RWPE2 (cell line): ENCODE results near the gene PRPF18.

ENCODE experiments used
- ATAC-seq: fragments of 200-7000 bp; cut with Tn5 transposase; 3 replicates; pipeline ENCODE4 v1.9.1; 2021; ENCODE audit warnings: low read depth
- DNase-seq: peaks from one replicate; pipeline ENCODE4 v3.0.0-alpha.2; 2020; ENCODE audit warnings: low spot score
- H3K27ac ChIP-seq: fragments of 450-650 bp; 2 replicates; pipeline ENCODE4 v1.5.1; 2017; ENCODE audit warnings: mild to moderate bottlenecking; ENCODE audit not compliant: poor library complexity, severe bottlenecking
- H3K27me3 ChIP-seq: fragments of 250-450 bp; sonication (Bioruptor Pico); 2 replicates; pipeline ENCODE4 v1.5.1; 2021; ENCODE audit warnings: mild to moderate bottlenecking, moderate library complexity; ENCODE audit not compliant: insufficient read depth, poor library complexity, severe bottlenecking
- H3K36me3 ChIP-seq: fragments of 250-450 bp; sonication (Bioruptor Pico); 2 replicates; pipeline ENCODE4 v1.5.1; 2020; ENCODE audit warnings: low read depth, mild to moderate bottlenecking, moderate library complexity
- H3K4me1 ChIP-seq: fragments of 250-450 bp; sonication (Bioruptor Pico); 2 replicates; pipeline ENCODE4 v1.5.1; 2021; ENCODE audit warnings: mild to moderate bottlenecking, moderate library complexity; ENCODE audit not compliant: insufficient read depth, poor library complexity, severe bottlenecking
- H3K4me3 ChIP-seq: fragments of 250-450 bp; sonication (Bioruptor Pico); 2 replicates; pipeline ENCODE4 v1.5.1; 2021; ENCODE audit warnings: mild to moderate bottlenecking, moderate library complexity; ENCODE audit not compliant: severe bottlenecking
- H3K9me3 ChIP-seq: fragments of 250-450 bp; sonication (Bioruptor Pico); 2 replicates; pipeline ENCODE4 v1.5.1; 2021; ENCODE audit warnings: mild to moderate bottlenecking, moderate library complexity; ENCODE audit not compliant: severe bottlenecking
- TF ChIP-seq, protein P1 (sequence below): fragments of 450-650 bp; IDR thresholded peaks from one replicate; pipeline ENCODE4 v1.5.1; 2017; ENCODE audit warnings: mild to moderate bottlenecking, moderate library complexity; ENCODE audit not compliant: poor library complexity, severe bottlenecking

PRPF18 gene

DNA sequence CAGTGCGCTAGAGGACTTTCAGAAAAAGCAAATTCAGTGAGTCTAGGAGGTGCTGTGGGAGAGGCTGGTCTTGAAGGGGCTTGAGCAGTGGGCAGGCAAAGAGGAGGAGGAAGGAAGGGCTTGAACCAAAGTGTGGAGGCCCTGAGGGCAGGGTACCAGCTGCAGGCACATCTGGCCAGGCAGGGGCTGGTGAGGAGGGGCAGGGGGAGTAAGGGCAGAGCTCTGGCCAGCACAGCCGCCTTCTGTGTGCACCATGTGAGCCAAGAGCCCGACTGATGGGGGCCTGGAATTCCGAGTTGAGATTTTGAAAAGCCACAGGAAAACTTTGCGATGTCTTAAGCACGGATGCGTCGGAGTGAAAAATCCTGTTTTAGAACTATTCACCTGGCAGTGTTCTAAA is 74.5 kb downstream of the PRPF18 start:
- DNase-seq: no peak
- peaks cover 12% of the 10 kb centered on the region for H3K4me1 ChIP-seq
- H3K4me3 ChIP-seq: no peak overlapping the region
- H3K9me3 ChIP-seq: no peaks in the 10 kb centered on the region
- peak overlapping the region; percentile 51 for H3K27ac ChIP-seq
- no peaks in the 10 kb centered on the region for H3K27me3 ChIP-seq
- TF ChIP-seq, protein P1, sequence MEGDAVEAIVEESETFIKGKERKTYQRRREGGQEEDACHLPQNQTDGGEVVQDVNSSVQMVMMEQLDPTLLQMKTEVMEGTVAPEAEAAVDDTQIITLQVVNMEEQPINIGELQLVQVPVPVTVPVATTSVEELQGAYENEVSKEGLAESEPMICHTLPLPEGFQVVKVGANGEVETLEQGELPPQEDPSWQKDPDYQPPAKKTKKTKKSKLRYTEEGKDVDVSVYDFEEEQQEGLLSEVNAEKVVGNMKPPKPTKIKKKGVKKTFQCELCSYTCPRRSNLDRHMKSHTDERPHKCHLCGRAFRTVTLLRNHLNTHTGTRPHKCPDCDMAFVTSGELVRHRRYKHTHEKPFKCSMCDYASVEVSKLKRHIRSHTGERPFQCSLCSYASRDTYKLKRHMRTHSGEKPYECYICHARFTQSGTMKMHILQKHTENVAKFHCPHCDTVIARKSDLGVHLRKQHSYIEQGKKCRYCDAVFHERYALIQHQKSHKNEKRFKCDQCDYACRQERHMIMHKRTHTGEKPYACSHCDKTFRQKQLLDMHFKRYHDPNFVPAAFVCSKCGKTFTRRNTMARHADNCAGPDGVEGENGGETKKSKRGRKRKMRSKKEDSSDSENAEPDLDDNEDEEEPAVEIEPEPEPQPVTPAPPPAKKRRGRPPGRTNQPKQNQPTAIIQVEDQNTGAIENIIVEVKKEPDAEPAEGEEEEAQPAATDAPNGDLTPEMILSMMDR: no peak
- peaks cover 11% of the 10 kb centered on the region; the same call in 1 of the 2 replicates for H3K36me3 ChIP-seq
- no peak for ATAC-seq

DNA sequence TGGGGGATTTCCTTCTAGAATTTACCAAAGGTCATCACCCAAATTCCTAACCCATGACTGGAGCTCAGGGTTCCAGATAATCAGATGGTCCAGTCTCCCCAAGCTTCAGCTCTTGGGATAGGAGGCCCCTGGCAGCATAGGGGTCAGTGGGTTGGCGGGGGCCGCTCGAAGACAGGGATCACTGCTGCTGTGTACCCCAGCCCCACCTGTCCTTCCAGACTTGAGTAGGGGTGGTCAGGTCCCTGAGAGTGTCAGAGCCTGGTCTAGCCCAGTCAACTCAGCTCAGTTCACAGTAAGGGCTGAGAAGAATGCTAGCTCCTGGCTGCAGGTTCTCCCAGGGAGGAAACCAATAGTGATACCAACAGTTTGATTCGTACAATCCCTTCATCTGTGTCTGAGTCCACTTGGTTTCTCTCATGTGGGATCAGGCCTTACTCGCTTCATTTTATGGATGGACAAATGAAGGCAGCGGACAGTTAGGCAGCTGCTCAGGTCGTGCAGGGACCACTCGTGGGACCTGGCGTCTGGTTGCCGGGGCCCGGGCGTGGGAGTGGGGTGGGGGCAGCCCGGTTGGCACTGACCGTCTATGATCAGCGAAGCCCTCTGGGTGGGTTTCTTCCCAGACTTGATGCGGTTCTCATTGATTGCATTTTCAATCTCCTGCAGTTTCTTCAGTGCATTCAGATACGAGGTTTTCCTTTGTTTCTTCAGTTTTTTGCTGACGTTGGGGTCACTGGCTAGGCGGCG is 78.9 kb downstream of the PRPF18 start:
- TF ChIP-seq, protein P1: no peak
- H3K27ac ChIP-seq: no peak overlapping the region
- H3K4me3 ChIP-seq: no peak overlapping the region
- peaks cover 4% of the 10 kb centered on the region for H3K4me1 ChIP-seq
- ATAC-seq: no peak
- no peak for DNase-seq
- H3K36me3 ChIP-seq: peaks cover 8% of the 10 kb centered on the region; the same call in 1 of the 2 replicates
- no peaks in the 10 kb centered on the region for H3K27me3 ChIP-seq
- H3K9me3 ChIP-seq: no peaks in the 10 kb centered on the region

DNA sequence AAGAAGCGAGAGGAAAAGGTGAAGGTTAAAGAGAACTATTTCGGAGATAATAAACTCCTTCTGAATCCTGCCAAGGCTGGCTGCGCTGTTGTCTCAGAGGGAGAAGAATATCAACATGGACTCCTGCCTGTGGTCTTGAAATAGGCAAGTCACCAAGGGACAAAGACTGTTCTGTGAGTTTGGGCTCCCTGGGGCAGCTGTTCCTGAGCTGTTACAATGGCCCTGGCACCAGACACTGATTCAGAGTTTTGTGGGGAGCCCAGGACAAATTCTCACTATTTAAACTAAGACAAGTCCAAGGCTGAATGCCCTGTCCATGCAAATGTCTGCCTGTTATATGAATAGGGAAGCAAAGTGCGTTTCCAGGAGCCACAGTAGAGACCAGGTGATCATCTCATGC is 81.4 kb downstream of the PRPF18 start:
- DNase-seq: no peak
- H3K36me3 ChIP-seq: peaks cover 8% of the 10 kb centered on the region; the same call in 1 of the 2 replicates

DNA sequence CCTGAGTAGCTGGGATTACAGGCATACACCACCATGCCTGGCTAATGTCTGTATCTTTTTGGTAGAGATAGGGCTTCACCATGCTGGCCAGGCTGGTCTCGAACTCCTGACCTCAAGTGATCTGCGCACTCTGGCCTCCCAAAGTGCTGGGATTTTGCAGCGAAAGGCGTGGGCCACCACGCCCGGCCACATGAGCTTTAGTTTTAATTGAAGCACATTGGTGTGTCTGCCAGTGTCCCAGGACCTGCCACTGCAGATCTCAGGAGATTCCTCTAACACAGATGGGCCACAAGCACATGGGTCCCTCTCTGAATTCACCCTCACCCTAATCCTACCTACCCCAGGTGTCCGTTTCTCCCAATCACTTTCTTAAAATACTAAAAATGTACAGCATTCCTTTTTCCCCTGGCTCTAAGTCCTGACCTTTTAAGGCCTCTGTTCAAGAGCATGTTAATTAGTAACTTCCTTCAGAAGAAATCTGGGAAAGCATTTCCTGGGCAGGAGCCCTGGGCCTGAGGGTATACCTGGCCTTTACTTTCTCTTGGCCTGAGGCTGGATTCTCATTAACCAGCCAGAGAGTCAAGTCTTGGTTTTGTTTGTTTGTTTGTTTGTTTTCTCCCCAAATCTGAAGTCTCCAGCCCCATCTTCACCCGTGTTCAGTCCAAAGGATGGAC is 82.6 kb downstream of the PRPF18 start:
- Histone ChIP-seq H3K4me1 (no peaks in the 10 kb centered on the region), H3K27ac (no peak overlapping the region), H3K27me3 (no peaks in the 10 kb centered on the region), H3K4me3 (no peak overlapping the region), H3K9me3 (no peaks in the 10 kb centered on the region), H3K36me3 (peaks cover 8% of the 10 kb centered on the region; the same call in 1 of the 2 replicates)
- no peak for DNase-seq
- TF ChIP-seq, protein P1: no peak
- ATAC-seq: no peak

More for the DNA sequence above, 81.4 kb downstream of the PRPF18 start:
- TF ChIP-seq, protein P1: no peak
- no peak overlapping the region for H3K27ac ChIP-seq
- H3K4me1 ChIP-seq: no peaks in the 10 kb centered on the region
- H3K4me3 ChIP-seq: no peak overlapping the region
- H3K9me3 ChIP-seq: no peaks in the 10 kb centered on the region
- no peaks in the 10 kb centered on the region for H3K27me3 ChIP-seq
- ATAC-seq: no peak
